ENCODE data around the gene AUNIP. TPM values are rescaled to one million over a fixed set of nuclear protein-coding genes. Genes with fewer than 3 reads are reported as not detected.

AUNIP gene
- total RNA-seq, 3 donors from 2014 or later (not counting 1 experiment from before 2014, with no cell fraction given), result 0.16 to 0.50 (median 0.20) TPM

DNA sequence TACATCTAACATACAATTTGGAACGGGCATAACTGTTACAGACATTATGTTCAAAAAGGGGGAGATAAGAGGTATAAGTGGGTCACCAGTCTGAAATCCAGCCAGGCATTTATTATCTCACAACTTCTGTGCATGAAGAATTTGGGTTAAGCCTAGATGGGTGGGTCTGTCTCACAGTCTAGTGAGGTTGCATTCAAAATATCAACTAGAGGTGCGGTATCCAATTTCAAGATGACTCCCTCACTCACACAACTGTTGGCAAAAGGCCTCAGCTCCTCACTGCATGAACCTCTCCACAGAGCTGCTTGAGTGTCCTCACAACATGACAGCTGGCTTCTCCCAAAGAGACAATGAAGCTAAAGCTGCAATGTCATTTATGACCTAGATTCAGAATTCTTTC lies 4.7 kb downstream of the AUNIP start:
- H3K27me3 ChIP-seq (ENCODE audit: control insufficient read depth, insufficient read depth, low read length), result no peaks in the 10 kb centered on the region

DNA sequence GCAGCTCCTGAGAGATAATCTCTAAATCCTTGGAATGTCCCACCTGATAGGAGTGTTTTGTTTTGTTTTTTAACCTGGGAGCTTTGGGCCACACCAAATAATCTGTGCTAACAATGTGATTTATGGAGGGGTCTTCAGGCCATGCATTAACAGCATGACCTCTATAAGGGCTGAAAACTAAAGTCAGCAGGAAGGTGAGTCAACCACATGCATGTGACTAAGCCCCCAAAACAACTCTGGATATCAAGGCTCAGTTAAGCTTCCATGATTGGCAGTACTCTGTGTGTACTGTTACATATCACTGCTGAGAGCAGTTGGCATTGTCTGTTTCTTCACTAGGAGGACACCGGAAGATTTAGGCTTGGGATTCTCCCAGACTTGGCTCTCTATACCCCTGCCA lies 10.7 kb downstream of the AUNIP start:
- DNase-seq (no peak), ATAC-seq (no peak)
- H3K9me3 Mint-ChIP-seq, result no peaks in the 10 kb centered on the region
- Histone ChIP-seq H3K27ac (ENCODE audit: low read length) (no peak overlapping the region), H3K4me1 (ENCODE audit: control insufficient read depth, insufficient read depth, low read length) (no peaks in the 10 kb centered on the region), H3K4me3 (ENCODE audit: low read length) (no peak overlapping the region), H3K27me3 (ENCODE audit: control insufficient read depth, insufficient read depth, low read length) (no peaks in the 10 kb centered on the region), H3K9me3 (ENCODE audit: control insufficient read depth, insufficient read depth, low read length) (no peaks in the 10 kb centered on the region), H3K36me3 (ENCODE audit: control insufficient read depth, insufficient read depth, low read length) (no peaks in the 10 kb centered on the region)
- H3K36me3 Mint-ChIP-seq, result no peaks in the 10 kb centered on the region
- H3K4me1 Mint-ChIP-seq, result no peaks in the 10 kb centered on the region
- TF ChIP-seq, protein P1, sequence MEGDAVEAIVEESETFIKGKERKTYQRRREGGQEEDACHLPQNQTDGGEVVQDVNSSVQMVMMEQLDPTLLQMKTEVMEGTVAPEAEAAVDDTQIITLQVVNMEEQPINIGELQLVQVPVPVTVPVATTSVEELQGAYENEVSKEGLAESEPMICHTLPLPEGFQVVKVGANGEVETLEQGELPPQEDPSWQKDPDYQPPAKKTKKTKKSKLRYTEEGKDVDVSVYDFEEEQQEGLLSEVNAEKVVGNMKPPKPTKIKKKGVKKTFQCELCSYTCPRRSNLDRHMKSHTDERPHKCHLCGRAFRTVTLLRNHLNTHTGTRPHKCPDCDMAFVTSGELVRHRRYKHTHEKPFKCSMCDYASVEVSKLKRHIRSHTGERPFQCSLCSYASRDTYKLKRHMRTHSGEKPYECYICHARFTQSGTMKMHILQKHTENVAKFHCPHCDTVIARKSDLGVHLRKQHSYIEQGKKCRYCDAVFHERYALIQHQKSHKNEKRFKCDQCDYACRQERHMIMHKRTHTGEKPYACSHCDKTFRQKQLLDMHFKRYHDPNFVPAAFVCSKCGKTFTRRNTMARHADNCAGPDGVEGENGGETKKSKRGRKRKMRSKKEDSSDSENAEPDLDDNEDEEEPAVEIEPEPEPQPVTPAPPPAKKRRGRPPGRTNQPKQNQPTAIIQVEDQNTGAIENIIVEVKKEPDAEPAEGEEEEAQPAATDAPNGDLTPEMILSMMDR (IDR thresholded peaks at IDR 0.05), result no peak
- H3K27ac Mint-ChIP-seq, result no peak overlapping the region
- H3K27me3 Mint-ChIP-seq (ENCODE audit: low read depth in 2 of 2), result no peaks in the 10 kb centered on the region
- WGBS (ENCODE audit: insufficient coverage), result 93% methylated on average over 1 of the region's 1 CpG
- intact Hi-C loops (cut with micrococcal nuclease), result no loop called here
- no peak overlapping the region for H3K4me3 Mint-ChIP-seq

More for the DNA sequence above, 4.7 kb downstream of the AUNIP start:
- Histone ChIP-seq H3K4me1 (ENCODE audit: control insufficient read depth, insufficient read depth, low read length) (peaks cover 7% of the 10 kb centered on the region), H3K9me3 (ENCODE audit: control insufficient read depth, insufficient read depth, low read length) (no peaks in the 10 kb centered on the region), H3K36me3 (ENCODE audit: control insufficient read depth, insufficient read depth, low read length) (no peaks in the 10 kb centered on the region), H3K4me3 (ENCODE audit: low read length) (no peak overlapping the region), H3K27ac (ENCODE audit: low read length) (no peak overlapping the region)
- no peaks in the 10 kb centered on the region for H3K36me3 Mint-ChIP-seq
- no peaks in the 10 kb centered on the region for H3K9me3 Mint-ChIP-seq
- no peak overlapping the region for H3K27ac Mint-ChIP-seq
- H3K27me3 Mint-ChIP-seq (ENCODE audit: low read depth in 2 of 2), result no peaks in the 10 kb centered on the region
- TF ChIP-seq, protein P1 (IDR thresholded peaks at IDR 0.05), result no peak
- H3K4me1 Mint-ChIP-seq, result peaks cover 11 to 14% of the 10 kb centered on the region in 2 donors
- DNase-seq (no peak), ATAC-seq (no peak)
- intact Hi-C loops (cut with micrococcal nuclease), result no loop called here
- H3K4me3 Mint-ChIP-seq, result no peak overlapping the region
- 100% methylated on average over 1 of the region's 2 CpGs for WGBS (ENCODE audit: insufficient coverage)

DNA sequence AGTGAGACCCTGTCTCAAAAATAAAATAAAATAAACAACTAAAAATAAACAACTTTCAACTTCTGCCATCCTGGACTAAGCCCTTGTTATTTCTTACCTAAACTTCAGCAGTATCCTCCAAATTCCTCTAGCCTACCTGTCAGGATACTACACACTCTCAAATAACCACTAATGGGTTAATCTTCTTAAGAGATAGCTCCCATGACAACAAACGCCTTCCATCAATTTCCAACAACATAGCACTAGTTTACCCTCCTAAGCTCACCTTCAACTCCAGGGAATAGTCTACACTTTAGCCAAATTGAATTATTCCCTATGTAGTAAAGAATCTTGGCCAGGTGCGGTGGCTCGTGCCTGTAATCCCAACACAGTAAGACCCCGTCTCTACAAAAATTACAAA lies 11.3 kb downstream of the AUNIP start:
- DNase-seq (no peak), ATAC-seq (no peak)
- Histone ChIP-seq H3K4me1 (ENCODE audit: control insufficient read depth, insufficient read depth, low read length) (no peaks in the 10 kb centered on the region), H3K4me3 (ENCODE audit: low read length) (no peak overlapping the region), H3K27ac (ENCODE audit: low read length) (no peak overlapping the region), H3K36me3 (ENCODE audit: control insufficient read depth, insufficient read depth, low read length) (no peaks in the 10 kb centered on the region), H3K27me3 (ENCODE audit: control insufficient read depth, insufficient read depth, low read length) (no peaks in the 10 kb centered on the region), H3K9me3 (ENCODE audit: control insufficient read depth, insufficient read depth, low read length) (no peaks in the 10 kb centered on the region)
- H3K27me3 Mint-ChIP-seq (ENCODE audit: low read depth in 2 of 2), result no peaks in the 10 kb centered on the region
- no peaks in the 10 kb centered on the region for H3K9me3 Mint-ChIP-seq
- H3K27ac Mint-ChIP-seq, result no peak overlapping the region
- 94% methylated on average over 4 of the region's 4 CpGs for WGBS (ENCODE audit: insufficient coverage)
- TF ChIP-seq, protein P1 (IDR thresholded peaks at IDR 0.05), result no peak
- intact Hi-C loops (cut with micrococcal nuclease), result no loop called here
- H3K36me3 Mint-ChIP-seq, result no peaks in the 10 kb centered on the region
- no peaks in the 10 kb centered on the region for H3K4me1 Mint-ChIP-seq
- no peak overlapping the region for H3K4me3 Mint-ChIP-seq

DNA sequence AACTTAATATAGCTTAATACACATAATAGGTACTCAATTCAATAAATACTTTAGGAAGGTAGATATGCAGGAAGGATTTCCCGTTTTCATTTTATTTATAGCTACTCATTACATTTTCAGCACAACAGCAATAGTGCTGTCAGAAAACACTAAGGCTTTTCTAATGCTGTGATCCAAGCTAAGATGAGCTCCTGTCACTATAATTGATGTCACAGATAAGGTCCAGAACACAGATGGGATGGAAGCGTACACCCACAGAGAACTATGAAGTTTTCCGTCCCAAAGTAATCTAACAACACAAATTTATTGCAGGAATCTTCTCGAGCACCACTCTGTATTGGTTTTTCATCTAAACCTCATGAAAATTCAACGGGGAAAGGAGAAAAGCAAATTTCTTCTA lies 13.6 kb downstream of the AUNIP start:
- H3K27ac ChIP-seq (ENCODE audit: low read length), result no peak overlapping the region
- intact Hi-C loops (cut with micrococcal nuclease), result no loop called here
- Mint-ChIP-seq H3K36me3 (no peaks in the 10 kb centered on the region), H3K27me3 (ENCODE audit: low read depth in 2 of 2) (no peaks in the 10 kb centered on the region), H3K4me1 (no peaks in the 10 kb centered on the region), H3K4me3 (no peak overlapping the region), H3K9me3 (no peaks in the 10 kb centered on the region), H3K27ac (no peak overlapping the region)
- TF ChIP-seq, protein P1 (IDR thresholded peaks at IDR 0.05), result no peak
- no peaks in the 10 kb centered on the region for H3K9me3 ChIP-seq (ENCODE audit: control insufficient read depth, insufficient read depth, low read length)
- no peaks in the 10 kb centered on the region for H3K36me3 ChIP-seq (ENCODE audit: control insufficient read depth, insufficient read depth, low read length)
- DNase-seq, result no peak
- no peaks in the 10 kb centered on the region for H3K27me3 ChIP-seq (ENCODE audit: control insufficient read depth, insufficient read depth, low read length)
- H3K4me1 ChIP-seq (ENCODE audit: control insufficient read depth, insufficient read depth, low read length), result no peaks in the 10 kb centered on the region
- H3K4me3 ChIP-seq (ENCODE audit: low read length), result no peak overlapping the region
- no peak for ATAC-seq
- 95% methylated on average over 4 of the region's 5 CpGs for WGBS (ENCODE audit: insufficient coverage)

All from natural killer cell (primary cell).